Measurements from ENCODE around the gene KCNA4.

Gene KCNA4

DNA sequence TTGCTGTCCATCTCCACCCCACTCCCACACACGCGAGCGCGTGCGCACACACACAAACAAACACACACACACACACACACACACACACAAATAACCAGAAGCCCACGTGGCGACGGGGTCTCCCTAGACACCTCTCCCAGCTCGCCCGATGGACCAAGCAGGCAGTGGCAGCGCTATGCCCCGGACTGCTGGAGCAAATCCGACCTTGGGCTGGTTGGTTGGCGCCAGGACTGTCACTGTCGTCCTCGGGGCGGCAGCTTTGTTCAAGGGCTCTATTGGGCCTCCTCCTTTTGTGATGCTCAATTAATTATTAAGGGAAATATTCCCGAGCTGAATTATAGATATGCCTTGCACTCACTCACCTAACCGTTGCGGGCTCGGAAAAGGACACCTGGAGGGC is 1.7 kb upstream of the KCNA4 start:
- DNase-seq (ENCODE audit: extremely low spot score) = no peak
- CTCF ChIA-PET = interaction anchor here (1.0 to 1.1 kb wide), 2 partner anchors 10 to 11 kb away, joined by 3 read pairs; no protein-coding TSS in a partner anchor
- TF ChIP-seq, protein P1, sequence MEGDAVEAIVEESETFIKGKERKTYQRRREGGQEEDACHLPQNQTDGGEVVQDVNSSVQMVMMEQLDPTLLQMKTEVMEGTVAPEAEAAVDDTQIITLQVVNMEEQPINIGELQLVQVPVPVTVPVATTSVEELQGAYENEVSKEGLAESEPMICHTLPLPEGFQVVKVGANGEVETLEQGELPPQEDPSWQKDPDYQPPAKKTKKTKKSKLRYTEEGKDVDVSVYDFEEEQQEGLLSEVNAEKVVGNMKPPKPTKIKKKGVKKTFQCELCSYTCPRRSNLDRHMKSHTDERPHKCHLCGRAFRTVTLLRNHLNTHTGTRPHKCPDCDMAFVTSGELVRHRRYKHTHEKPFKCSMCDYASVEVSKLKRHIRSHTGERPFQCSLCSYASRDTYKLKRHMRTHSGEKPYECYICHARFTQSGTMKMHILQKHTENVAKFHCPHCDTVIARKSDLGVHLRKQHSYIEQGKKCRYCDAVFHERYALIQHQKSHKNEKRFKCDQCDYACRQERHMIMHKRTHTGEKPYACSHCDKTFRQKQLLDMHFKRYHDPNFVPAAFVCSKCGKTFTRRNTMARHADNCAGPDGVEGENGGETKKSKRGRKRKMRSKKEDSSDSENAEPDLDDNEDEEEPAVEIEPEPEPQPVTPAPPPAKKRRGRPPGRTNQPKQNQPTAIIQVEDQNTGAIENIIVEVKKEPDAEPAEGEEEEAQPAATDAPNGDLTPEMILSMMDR (IDR thresholded peaks at IDR 0.05; ENCODE audit: control extremely low read depth, extremely low read depth, low read depth, missing control alignments) = no peak
- POLR2A ChIA-PET = no interaction called here

DNA sequence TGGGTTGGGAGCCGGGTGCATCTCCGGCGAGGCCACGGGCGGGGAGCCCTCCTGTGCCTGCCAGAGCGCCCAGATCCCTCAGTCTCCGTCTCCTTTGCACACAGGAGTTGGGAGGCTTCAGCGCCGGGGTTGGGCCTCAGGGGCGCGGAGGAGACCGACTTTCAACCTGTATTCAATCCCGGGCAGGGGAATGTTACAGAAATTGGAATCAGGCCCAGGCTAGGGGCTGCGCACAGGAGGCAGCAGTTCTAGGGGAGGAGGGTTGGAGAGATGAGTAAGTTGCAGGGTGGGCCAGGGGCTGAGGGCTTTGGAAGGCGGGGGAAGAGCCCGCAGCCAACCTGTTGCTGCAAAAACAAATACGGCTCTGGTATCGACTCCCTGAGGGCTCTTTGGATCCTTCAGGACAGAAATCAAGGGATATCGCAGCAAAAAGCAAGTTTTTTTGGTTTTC is 640 bp upstream of the KCNA4 start:
- no peak for DNase-seq (ENCODE audit: extremely low spot score)
- TF ChIP-seq, protein P1 (IDR thresholded peaks at IDR 0.05; ENCODE audit: control extremely low read depth, extremely low read depth, low read depth, missing control alignments) = no peak
- ChIA-PET CTCF (no interaction called here), POLR2A (no interaction called here)

DNA sequence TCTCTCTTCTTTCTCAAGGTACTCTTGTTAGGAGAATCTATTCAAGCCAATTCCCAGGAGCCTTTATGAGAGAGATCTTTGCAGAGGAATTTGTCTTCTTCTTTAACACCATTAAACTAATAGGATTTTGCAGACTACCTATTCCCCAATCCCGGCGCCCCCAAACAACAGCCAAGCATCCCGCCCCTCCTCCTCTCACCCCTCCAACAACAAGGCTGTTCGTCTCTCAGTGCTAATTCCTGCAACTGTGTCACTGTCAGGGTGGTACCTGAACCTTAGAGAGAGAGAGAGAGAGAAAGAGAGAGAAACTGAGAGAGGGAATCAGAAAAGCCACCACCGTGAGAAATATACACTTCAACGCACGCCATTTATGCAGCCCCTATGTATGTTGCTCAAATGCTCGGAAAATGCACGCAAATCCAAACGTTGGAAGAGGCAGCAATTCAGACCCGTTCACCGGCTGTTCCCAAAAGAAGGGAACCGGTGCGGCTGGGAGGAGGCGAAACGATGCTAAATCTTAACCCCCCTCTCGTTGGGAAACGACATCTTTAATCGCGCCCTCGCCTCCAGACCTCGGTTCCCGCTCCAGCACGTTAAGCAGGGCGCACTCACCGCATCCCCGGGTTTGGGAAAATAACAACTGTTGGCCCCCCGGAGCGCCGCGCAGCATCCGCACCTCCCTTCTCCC is 961 bp downstream of the KCNA4 start:
- DNase-seq (ENCODE audit: extremely low spot score) = no peak
- TF ChIP-seq, protein P1 (IDR thresholded peaks at IDR 0.05; ENCODE audit: control extremely low read depth, extremely low read depth, low read depth, missing control alignments) = no peak
- CTCF ChIA-PET = no interaction called here

DNA sequence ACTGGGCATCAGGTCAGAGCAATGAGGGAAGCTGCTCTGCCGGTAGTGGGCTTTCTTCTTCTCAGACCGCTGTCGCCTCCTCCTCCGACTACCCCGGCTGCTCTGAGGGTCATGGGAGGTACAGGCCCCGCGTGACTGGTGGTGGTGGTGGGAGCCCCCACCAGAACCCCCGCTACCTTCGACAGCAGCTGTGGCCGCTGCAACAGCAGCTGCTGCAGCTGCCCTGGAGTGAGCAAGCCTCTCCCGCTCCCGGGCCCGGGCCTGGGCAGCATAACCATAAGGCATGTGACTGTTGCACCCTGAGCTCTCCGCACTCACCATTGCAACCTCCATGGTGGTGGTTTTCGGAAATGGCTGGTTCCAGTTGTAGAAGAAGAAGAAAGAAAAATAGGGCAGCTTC is 4.5 kb downstream of the KCNA4 start:
- TF ChIP-seq, protein P1 (IDR thresholded peaks at IDR 0.05; ENCODE audit: control extremely low read depth, extremely low read depth, low read depth, missing control alignments) = no peak
- ChIA-PET CTCF (interaction anchor here (1.0 to 1.4 kb wide), 2 partner anchors 20 to 61 kb away, joined by 3 read pairs; no protein-coding TSS in a partner anchor), POLR2A (no interaction called here)
- DNase-seq (ENCODE audit: extremely low spot score) = no peak

More for the DNA sequence above, 961 bp downstream of the KCNA4 start:
- POLR2A ChIA-PET = no interaction called here

DNA sequence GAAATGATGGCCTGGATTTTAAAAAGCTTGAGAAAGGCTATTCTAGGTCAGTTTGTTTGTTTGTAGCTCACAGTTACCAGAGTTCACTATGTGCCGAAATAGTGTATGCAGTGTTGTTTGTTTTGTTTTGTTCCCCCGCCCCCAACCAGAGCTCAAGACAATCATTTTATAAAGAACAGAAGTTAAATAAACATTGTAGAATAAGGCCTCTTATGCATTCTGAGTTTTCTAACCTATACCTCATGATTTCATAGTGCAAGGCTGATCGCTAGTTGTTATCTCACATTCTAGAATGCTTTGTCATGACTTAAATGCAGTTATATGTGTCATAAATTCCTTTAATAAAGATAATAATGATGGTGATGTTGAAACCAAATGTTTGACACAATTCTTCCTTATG is 7.8 kb downstream of the KCNA4 start:
- TF ChIP-seq, protein P1 (IDR thresholded peaks at IDR 0.05; ENCODE audit: control extremely low read depth, extremely low read depth, low read depth, missing control alignments) = no peak
- CTCF ChIA-PET = interaction anchor here (1.1 kb wide), 1 partner anchor 10 kb away, joined by 3 read pairs; no protein-coding TSS in a partner anchor
- DNase-seq (ENCODE audit: extremely low spot score) = no peak
- POLR2A ChIA-PET = no interaction called here

DNA sequence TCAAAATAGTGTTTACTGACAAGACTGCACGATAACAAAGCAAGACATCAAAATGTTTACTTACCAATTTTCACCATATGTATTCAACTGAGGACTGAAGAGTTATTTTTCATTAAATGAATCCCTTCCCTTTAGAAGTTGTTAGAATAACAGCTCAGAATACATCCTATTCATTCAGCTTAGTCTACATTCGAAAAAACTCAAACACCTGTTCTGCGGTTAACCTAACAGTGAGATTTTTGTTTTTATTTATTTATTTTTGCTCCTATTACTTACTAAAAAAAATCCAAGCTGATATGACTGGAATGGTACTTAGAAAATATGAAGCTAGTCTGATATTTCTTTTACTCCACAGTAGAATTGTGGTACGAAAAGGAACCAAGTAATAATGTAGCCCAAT is 10.0 kb downstream of the KCNA4 start:
- TF ChIP-seq, protein P1 (IDR thresholded peaks at IDR 0.05; ENCODE audit: control extremely low read depth, extremely low read depth, low read depth, missing control alignments) = no peak
- ChIA-PET CTCF (interaction anchor here (1.3 to 1.5 kb wide), 2 partner anchors 10 to 23 kb away, joined by 3 read pairs; no protein-coding TSS in a partner anchor), POLR2A (interaction anchor here (0.6 kb wide), 1 partner anchor 65 kb away, joined by 3 read pairs; no protein-coding TSS in a partner anchor)
- DNase-seq (ENCODE audit: extremely low spot score) = no peak
